Gastrocnemius medialis (tissue), 4 donors: Measurements from ENCODE around the gene OTUD3. TPM values are rescaled to one million over a fixed set of nuclear protein-coding genes. Genes with fewer than 3 reads are reported as not detected.

Experiments used
- ATAC-seq, 2 donors: fragments of 150-250 bp; one replicate each; pipeline ENCODE4 v1.9.1; 2016
- DNase-seq, 2 donors: peaks; one replicate each; pipeline ENCODE4 v3.0.0-alpha.2; 2019
- H3K27ac ChIP-seq, 4 donors: fragments of 200-600 bp; sonication (generic); 1 replicate in 1 of 4; 2 replicates in 3 of 4; pipeline ENCODE4 v1.5.1; 2016 to 2018; ENCODE audit warnings: mild to moderate bottlenecking in 2 of 4, moderate library complexity in 1 of 4
- H3K27me3 ChIP-seq, 3 donors: fragments of 200-600 bp; sonication (generic) in 2 of 3; 1 replicate in 1 of 3; 2 replicates in 2 of 3; pipeline versions ENCODE4 v1.5.1 to v1.6.0; 2016 to 2019; ENCODE audit warnings: mild to moderate bottlenecking in 1 of 3, moderate library complexity in 1 of 3
- H3K36me3 ChIP-seq, 2 donors: fragments of 200-600 bp; sonication (generic) in 1 of 2; one replicate each; pipeline ENCODE4 v1.5.1; 2017 to 2018
- H3K4me1 ChIP-seq, 2 donors: fragments of 200-600 bp; sonication (generic) in 1 of 2; one replicate each; pipeline ENCODE4 v1.5.1; 2016 to 2017; ENCODE audit warnings: mild to moderate bottlenecking in 2 of 2
- H3K4me3 ChIP-seq, 4 donors: fragments of 200-600 bp; sonication (generic) in 3 of 4; 1 replicate in 1 of 4; 2 replicates in 3 of 4; pipeline ENCODE4 v1.5.1; 2016 to 2019; ENCODE audit warnings: mild to moderate bottlenecking in 2 of 4
- H3K9me3 ChIP-seq, 3 donors: fragments of 200-600 bp; sonication (generic) in 2 of 3; 1 replicate in 1 of 3; 2 replicates in 2 of 3; pipeline ENCODE4 v1.5.1; 2016 to 2019
- CTCF ChIP-seq, 5 experiments: fragments of 450-650 bp in 3 of 5; fragments of 200-600 bp in 2 of 5; sonication (generic) in 2 of 5; IDR thresholded peaks in 4 of 5; conservative IDR thresholded peaks in 1 of 5; 1 replicate in 4 of 5; 2 replicates in 1 of 5; pipeline ENCODE4 v1.5.1; 2016 to 2019; ENCODE audit warnings: antibody characterized with exemption in 5 of 5, mild to moderate bottlenecking in 3 of 5, moderate library complexity in 3 of 5
- POLR2A ChIP-seq, 2 donors: fragments of 450-650 bp; IDR thresholded peaks; one replicate each; pipeline ENCODE4 v1.6.1; 2017; ENCODE audit warnings: antibody characterized with exemption in 2 of 2, mild to moderate bottlenecking in 2 of 2, moderate library complexity in 2 of 2
- in situ Hi-C, 4 donors: fragments of 200-750 bp; cut with MboI; loops; one replicate each; pipeline versions ENCODE4 v1.15.0 to v1.8.0; 2017; ENCODE audit warnings: low sequenced_read_pairs in 4 of 4
- intact Hi-C: fragments of 100-400 bp; cut with DNase I; formaldehyde crosslinking; loops from one replicate; pipeline ENCODE4 v1.15.1; 2023; ENCODE audit warnings: low total_unique reads
- total RNA-seq, 4 donors: library from RNA; depleted of rRNA; stranded (reverse); fragments of >200 nt; gene quantifications; one replicate each; pipeline versions ENCODE4 v1.1.0 to v1.2.3, GENCODE V29; 2016

The OTUD3 gene
- total RNA-seq, 4 donors from 2014 or later: 3.3 to 7.9 (median 4.4) TPM

- ATAC-seq: no peak
- no peak overlapping the region for H3K4me3 ChIP-seq
- H3K27me3 ChIP-seq: no peaks in the 10 kb centered on the region
- intact Hi-C loops: no loop called here
- peaks cover 3 to 32% of the 10 kb centered on the region in 2 donors for H3K36me3 ChIP-seq
- TF ChIP-seq POLR2A (IDR thresholded peaks at IDR 0.05) (no peak), CTCF (IDR thresholded peaks at IDR 0.05 in 4 of 5, conservative IDR thresholded peaks at IDR 0.05 in 1 of 5) (no peak)
- no peak for DNase-seq
- H3K9me3 ChIP-seq: no peaks in the 10 kb centered on the region
- no peak overlapping the region for H3K27ac ChIP-seq
- peaks cover 0 to 7% of the 10 kb centered on the region in 2 donors for H3K4me1 ChIP-seq
- in situ Hi-C loops: no loop called here
Measured at GRCh38 chr1:19889656-19890055, 7.5 kb downstream of the OTUD3 start.

GRCh38 chr1:19892129-19892528, 9.9 kb downstream of the OTUD3 start:
- intact Hi-C loops (no loop called here), in situ Hi-C loops (no loop called here)
- H3K4me3 ChIP-seq: no peak overlapping the region
- no peaks in the 10 kb centered on the region for H3K9me3 ChIP-seq
- H3K27ac ChIP-seq: no peak overlapping the region
- peaks cover 3 to 47% of the 10 kb centered on the region in 2 donors for H3K36me3 ChIP-seq
- ATAC-seq: no peak
- peaks cover 0 to 7% of the 10 kb centered on the region in 2 donors for H3K4me1 ChIP-seq
- DNase-seq: no peak
- no peak for TF ChIP-seq CTCF (IDR thresholded peaks at IDR 0.05 in 4 of 5, conservative IDR thresholded peaks at IDR 0.05 in 1 of 5)
- no peak for TF ChIP-seq POLR2A (IDR thresholded peaks at IDR 0.05)
- no peaks in the 10 kb centered on the region for H3K27me3 ChIP-seq

GRCh38 chr1:19892628-19893168, 10.5 kb downstream of the OTUD3 start:
- intact Hi-C loops (no loop called here), in situ Hi-C loops (no loop called here)
- H3K36me3 ChIP-seq: peaks cover 3 to 53% of the 10 kb centered on the region in 2 donors
- no peak for ATAC-seq
- H3K4me1 ChIP-seq: peaks cover 0 to 7% of the 10 kb centered on the region in 2 donors
- H3K27me3 ChIP-seq: no peaks in the 10 kb centered on the region
- DNase-seq: no peak
- no peak overlapping the region for H3K27ac ChIP-seq
- H3K4me3 ChIP-seq: no peak overlapping the region
- TF ChIP-seq POLR2A (IDR thresholded peaks at IDR 0.05) (no peak), CTCF (IDR thresholded peaks at IDR 0.05 in 4 of 5, conservative IDR thresholded peaks at IDR 0.05 in 1 of 5) (no peak)
- H3K9me3 ChIP-seq: no peaks in the 10 kb centered on the region

- Histone ChIP-seq H3K27me3 (no peaks in the 10 kb centered on the region), H3K9me3 (no peaks in the 10 kb centered on the region), H3K36me3 (peaks cover 3 to 60% of the 10 kb centered on the region in 2 donors), H3K4me1 (peaks cover 0 to 3% of the 10 kb centered on the region in 2 donors), H3K27ac (no peak overlapping the region), H3K4me3 (no peak overlapping the region)
- in situ Hi-C loops (no loop called here), intact Hi-C loops (no loop called here)
- DNase-seq (no peak), ATAC-seq (no peak)
- TF ChIP-seq CTCF (IDR thresholded peaks at IDR 0.05 in 4 of 5, conservative IDR thresholded peaks at IDR 0.05 in 1 of 5): no peak
- no peak for TF ChIP-seq POLR2A (IDR thresholded peaks at IDR 0.05)
Measured at GRCh38 chr1:19893687-19894086, 11.5 kb downstream of the OTUD3 start.

- Histone ChIP-seq H3K36me3 (peaks cover 3 to 65% of the 10 kb centered on the region in 2 donors), H3K4me3 (no peak overlapping the region), H3K27ac (no peak overlapping the region), H3K4me1 (no peaks in the 10 kb centered on the region), H3K27me3 (no peaks in the 10 kb centered on the region), H3K9me3 (no peaks in the 10 kb centered on the region)
- no peak for DNase-seq
- in situ Hi-C loops: no loop called here
- intact Hi-C loops: no loop called here
- TF ChIP-seq POLR2A (IDR thresholded peaks at IDR 0.05) (no peak), CTCF (IDR thresholded peaks at IDR 0.05 in 4 of 5, conservative IDR thresholded peaks at IDR 0.05 in 1 of 5) (no peak)
- no peak for ATAC-seq
Measured at GRCh38 chr1:19894218-19894617, 12.0 kb downstream of the OTUD3 start.
